Measurements from ENCODE around the gene ABHD14A.
"Not testable (repeated sequence)": the region's sequence is repeated elsewhere in the genome, so short reads cannot be mapped to it uniquely, and the experiment has no call there.

Gene ABHD14A

GRCh38 chr3:51974277-51974962, 444 bp upstream of the ABHD14A start:
- peak in 1 of 4 experiments; percentile 16 for DNase-seq

- peak; percentile 80 to 94 (median 88) for DNase-seq
Measured at GRCh38 chr3:51975852-51976549, 1.1 kb downstream of the ABHD14A start.

- no peak for DNase-seq
Measured at GRCh38 chr3:51977446-51978142, 2.7 kb downstream of the ABHD14A start.

DNA sequence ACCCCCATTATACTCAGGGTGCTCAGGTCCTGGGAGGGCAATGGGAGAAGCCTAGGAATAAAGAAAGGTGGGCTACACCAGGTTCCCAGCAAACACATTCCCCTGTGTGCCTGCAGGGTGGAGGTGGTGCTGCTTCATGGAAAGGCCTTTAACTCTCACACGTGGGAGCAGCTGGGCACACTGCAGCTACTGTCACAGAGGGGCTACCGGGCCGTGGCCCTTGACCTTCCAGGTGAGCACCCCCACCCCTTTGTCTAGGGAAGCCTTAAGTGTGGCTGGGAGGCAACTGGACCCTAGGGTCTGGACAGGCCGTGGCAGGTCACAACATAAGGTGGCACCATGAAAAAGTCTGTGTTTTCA, 3.3 kb downstream of the ABHD14A start:
- DNase-seq = no peak

- no peak for DNase-seq
Measured at GRCh38 chr3:51980253-51980652, 5.4 kb downstream of the ABHD14A start.

DNA sequence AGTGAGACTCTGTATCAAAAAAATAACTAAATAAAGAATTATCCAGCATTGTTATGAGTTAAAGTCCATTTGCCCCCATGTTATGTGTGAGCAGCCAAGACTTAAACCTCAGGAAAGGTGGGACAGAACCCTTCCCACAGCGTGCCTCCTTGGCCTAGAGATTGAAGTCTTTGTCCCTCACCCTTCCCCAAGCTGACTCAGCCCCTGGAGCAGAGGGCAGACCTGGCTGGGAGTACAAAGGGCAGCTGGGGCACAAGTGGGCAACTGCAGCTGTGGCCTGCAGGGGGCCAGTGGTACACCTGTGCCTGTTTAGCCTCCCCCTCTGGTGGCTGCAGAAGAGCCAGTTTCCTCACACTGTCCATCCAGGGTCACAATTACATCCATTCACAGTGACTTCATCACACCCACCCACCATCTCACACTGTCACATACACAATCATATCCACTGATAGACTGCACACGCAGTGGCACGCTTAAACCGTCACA, 7.5 kb downstream of the ABHD14A start:
- DNase-seq = no peak

GRCh38 chr3:51982838-51983577, 8.1 kb downstream of the ABHD14A start, which contains the start of gene ACY1:
Gene ACY1, plus strand, starts transcription at chr3:51983535. Its CDS starts 530 bp downstream, at chr3:51984065.
- peak; percentile 91 to 97 (median 94) for DNase-seq

DNA sequence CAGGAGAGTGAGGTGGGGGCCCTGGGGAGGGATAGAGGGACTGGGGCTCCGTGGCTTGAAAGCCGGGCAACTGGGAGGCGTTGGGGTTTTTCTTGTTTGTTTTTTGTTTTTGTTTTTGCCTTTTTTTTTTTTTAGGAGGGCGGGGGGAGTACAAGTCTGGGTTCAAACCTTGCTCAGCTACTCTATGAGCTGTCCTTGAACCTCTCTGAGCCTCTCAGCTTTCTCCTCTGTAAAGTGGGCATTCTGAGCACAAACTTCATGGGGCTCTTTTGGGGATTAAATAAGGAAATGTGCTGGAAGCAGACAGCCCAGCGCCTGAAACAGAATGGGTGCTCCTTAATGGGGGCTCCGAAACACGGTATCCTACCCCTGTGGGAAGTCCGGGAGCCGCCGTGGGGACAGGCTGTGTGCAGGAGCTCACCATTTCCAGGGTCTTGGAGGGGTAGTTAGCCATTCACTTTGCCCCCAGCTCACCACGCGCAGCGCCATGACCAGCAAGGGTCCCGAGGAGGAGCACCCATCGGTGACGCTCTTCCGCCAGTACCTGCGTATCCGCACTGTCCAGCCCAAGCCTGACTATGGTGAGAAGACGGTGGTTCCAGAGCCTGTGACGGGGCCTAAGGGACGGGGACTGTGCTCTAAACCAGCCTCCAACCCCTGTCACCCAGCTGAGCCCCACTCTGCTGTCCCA, 8.9 kb downstream of the ABHD14A start:
- no peak for DNase-seq

GRCh38 chr3:51984269-51984647, 9.4 kb downstream of the ABHD14A start:
- no peak for DNase-seq

DNA sequence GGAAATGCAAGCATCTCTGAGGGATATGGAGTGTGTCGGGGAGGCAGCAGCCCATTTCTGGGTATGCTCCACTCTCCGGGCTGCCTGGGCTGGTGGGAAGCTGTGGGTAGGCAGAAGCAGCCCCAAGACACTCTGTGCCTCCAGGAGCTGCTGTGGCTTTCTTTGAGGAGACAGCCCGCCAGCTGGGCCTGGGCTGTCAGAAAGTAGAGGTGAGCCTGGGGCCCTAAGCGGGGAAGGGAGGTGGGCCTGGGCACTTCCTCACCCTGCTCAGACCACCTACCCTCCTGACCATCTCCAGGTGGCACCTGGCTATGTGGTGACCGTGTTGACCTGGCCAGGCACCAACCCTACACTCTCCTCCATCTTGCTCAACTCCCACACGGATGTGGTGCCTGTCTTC, 10.2 kb downstream of the ABHD14A start:
- no peak for DNase-seq

DNA sequence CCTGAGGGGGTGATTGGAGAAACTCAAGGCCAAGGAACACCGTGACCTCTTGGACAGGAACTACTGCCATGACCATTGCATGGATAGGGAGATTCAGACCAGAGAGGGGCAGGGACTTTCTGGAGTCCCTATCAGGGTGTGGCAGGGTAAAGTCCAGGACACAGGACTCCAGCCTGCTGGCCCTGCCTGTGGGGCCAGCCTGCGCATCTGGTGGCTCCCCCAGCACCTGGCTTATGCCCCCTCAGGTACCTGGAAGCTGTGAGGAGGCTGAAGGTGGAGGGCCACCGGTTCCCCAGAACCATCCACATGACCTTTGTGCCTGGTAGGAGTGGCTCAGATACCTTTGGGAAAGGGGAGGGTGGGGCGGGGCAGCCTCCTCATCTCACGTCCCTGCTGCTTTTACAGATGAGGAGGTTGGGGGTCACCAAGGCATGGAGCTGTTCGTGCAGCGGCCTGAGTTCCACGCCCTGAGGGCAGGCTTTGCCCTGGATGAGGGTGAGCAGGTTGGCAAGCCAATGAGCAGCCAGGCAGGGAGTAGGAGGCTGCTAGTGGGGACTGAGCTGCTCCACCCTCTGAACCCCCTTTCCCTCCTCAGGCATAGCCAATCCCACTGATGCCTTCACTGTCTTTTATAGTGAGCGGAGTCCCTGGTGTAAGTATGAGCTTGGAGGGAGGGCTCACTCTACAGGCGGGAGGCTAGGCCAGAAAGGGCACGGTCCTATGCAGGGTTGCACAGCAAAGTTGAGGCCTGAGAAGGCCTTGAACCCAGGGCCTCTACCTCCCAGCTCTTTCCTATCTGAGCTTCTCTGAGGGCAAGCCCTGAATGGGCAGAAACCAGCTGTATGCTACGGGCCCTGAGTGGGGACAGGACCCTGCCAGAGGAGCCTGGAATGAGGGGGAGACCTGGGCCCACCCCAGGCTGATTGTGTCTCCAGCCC, 11.4 kb downstream of the ABHD14A start:
- DNase-seq = no peak

GRCh38 chr3:51987568-51987967, 12.7 kb downstream of the ABHD14A start:
- DNase-seq = no peak

GRCh38 chr3:51988286-51989146, 13.7 kb downstream of the ABHD14A start:
- no peak for DNase-seq

DNA sequence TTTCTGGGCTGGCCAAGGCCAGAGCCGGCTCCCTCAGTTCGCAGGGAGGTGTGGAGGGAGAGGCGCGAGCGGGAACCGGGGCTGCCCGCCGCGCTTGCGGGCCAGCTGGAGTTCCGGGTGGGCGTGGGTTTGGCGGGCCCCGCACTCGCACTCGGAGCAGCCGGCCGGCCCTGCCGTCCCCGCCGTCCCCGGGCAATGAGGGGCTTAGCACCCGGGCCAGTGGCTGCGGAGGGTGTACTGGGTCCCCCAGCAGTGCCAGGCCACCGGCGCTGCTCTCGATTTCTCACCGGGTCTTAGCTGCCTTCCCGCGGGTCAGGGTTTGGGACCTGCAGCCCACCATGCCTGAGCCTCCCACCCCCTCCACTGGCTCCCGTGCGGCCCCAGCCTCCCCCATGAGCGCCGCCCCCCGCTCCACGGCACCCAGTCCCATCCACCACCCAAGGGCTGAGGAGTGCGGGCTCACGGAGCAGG, 15.7 kb downstream of the ABHD14A start:
- DNase-seq = not testable (repeated sequence)

GRCh38 chr3:51992017-51992682, 17.3 kb downstream of the ABHD14A start:
- no peak for DNase-seq

DNA sequence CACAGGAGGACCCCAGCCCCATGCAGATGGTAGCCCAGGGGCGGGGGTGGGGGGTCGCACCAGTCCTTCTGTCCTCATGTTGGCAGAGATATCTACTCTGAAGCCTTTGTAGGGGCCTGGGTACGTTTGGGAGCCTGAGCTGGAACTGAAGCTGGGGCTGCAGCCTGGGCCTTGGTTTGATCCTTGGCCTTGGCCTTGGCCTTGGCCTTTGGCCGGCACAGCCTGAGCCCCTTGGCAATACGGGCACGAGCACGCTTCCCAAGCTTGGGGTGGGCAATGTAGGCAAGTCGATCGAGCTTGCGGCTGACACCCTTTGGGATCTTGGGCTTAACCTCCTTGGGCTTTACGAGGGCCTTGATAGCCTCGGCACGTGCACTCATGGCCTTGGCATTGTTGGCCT, 18.8 kb downstream of the ABHD14A start:
- not testable (repeated sequence) for DNase-seq

- DNase-seq = no peak
Measured at GRCh38 chr3:51994530-51994929, 19.7 kb downstream of the ABHD14A start.

- peak; percentile 95 to 97 (median 96) for DNase-seq
Measured at GRCh38 chr3:51995346-51996163, 20.7 kb downstream of the ABHD14A start, which contains the start of gene RPL29. Gene RPL29, minus strand, starts transcription at chr3:51995895. Its CDS starts 434 bp downstream, at chr3:51995461.

All from suppressor macrophage (primary cell).